ENCODE data around the gene PPP1R7. TPM values are rescaled to one million over a fixed set of nuclear protein-coding genes. Genes with fewer than 3 reads are reported as not detected.

The PPP1R7 gene
- total RNA-seq, 1 donor: 46.7 TPM

DNA sequence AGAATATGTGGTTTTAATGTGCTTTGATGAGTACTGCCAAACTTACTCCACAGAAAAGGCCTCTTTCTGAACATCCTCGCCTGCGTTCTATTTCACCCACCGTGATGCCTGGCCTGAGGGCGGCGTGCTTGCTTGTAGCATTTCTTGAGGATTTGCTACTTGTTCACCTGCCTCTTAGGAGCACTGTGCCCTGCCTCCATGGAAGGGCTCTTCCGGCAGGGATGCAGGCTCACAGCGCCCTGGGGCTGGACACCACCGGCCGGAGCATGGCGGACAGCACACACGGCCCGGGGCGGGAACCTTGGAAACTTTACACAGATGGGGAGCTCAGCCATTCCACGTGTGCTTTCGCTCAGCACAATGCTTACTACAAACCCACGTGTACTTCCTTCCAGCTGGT, 75.3 kb downstream of the PPP1R7 start:
- Histone ChIP-seq H3K4me3 (ENCODE audit: insufficient read depth, low read length) (no peak overlapping the region), H4K20me1 (ENCODE audit: insufficient read depth, low read length) (peaks cover 55% of the 10 kb centered on the region), H3K27me3 (ENCODE audit: insufficient read depth, low read length) (no peaks in the 10 kb centered on the region), H3K79me2 (ENCODE audit: insufficient read depth, low read length) (peaks cover 7% of the 10 kb centered on the region), H3K4me2 (ENCODE audit: insufficient read depth, low read length) (no peak overlapping the region), H3K27ac (ENCODE audit: low read depth, low read length) (no peak overlapping the region), H3K36me3 (ENCODE audit: insufficient read depth, low read length) (peaks cover 50% of the 10 kb centered on the region), H3K9me3 (ENCODE audit: low read depth, low read length) (no peaks in the 10 kb centered on the region), H2AFZ (ENCODE audit: low read length) (no peak overlapping the region), H3K4me1 (ENCODE audit: insufficient read depth, low read length) (peaks cover 15% of the 10 kb centered on the region)
- TF ChIP-seq, protein P1, sequence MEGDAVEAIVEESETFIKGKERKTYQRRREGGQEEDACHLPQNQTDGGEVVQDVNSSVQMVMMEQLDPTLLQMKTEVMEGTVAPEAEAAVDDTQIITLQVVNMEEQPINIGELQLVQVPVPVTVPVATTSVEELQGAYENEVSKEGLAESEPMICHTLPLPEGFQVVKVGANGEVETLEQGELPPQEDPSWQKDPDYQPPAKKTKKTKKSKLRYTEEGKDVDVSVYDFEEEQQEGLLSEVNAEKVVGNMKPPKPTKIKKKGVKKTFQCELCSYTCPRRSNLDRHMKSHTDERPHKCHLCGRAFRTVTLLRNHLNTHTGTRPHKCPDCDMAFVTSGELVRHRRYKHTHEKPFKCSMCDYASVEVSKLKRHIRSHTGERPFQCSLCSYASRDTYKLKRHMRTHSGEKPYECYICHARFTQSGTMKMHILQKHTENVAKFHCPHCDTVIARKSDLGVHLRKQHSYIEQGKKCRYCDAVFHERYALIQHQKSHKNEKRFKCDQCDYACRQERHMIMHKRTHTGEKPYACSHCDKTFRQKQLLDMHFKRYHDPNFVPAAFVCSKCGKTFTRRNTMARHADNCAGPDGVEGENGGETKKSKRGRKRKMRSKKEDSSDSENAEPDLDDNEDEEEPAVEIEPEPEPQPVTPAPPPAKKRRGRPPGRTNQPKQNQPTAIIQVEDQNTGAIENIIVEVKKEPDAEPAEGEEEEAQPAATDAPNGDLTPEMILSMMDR (IDR thresholded peaks at IDR 0.05; ENCODE audit: extremely low read depth, low read depth, low read length): no peak
- DNase-seq (ENCODE audit: insufficient read length, low spot score, missing footprints): peak; percentile 76

DNA sequence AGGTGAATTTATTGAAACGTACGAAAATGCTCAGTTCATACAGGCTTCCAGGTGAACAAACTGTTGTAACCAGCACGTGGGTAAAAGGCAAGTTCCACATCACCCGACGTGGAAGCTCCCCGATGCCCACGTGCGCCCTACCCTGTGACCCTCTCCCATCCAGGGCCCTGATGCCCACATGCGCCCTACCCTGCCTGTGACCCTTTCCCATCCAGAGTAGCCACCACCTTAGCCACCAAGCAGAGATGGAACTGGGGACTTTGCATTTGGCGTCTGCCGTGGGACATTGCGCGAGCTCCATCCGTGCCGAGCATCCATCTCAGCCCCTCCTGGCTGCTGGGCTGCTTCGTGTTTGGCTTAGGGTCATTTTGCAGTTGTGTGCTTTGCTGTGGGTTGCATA, 75.7 kb downstream of the PPP1R7 start:
- peaks cover 55% of the 10 kb centered on the region for H3K36me3 ChIP-seq (ENCODE audit: insufficient read depth, low read length)
- DNase-seq (ENCODE audit: insufficient read length, low spot score, missing footprints): peak; percentile 39
- peaks cover 55% of the 10 kb centered on the region for H4K20me1 ChIP-seq (ENCODE audit: insufficient read depth, low read length)
- H2AFZ ChIP-seq (ENCODE audit: low read length): no peak overlapping the region
- H3K27me3 ChIP-seq (ENCODE audit: insufficient read depth, low read length): no peaks in the 10 kb centered on the region
- H3K4me2 ChIP-seq (ENCODE audit: insufficient read depth, low read length): no peak overlapping the region
- TF ChIP-seq, protein P1 (IDR thresholded peaks at IDR 0.05; ENCODE audit: extremely low read depth, low read depth, low read length): no peak
- H3K79me2 ChIP-seq (ENCODE audit: insufficient read depth, low read length): peaks cover 7% of the 10 kb centered on the region
- no peaks in the 10 kb centered on the region for H3K9me3 ChIP-seq (ENCODE audit: low read depth, low read length)
- no peak overlapping the region for H3K27ac ChIP-seq (ENCODE audit: low read depth, low read length)
- H3K4me3 ChIP-seq (ENCODE audit: insufficient read depth, low read length): no peak overlapping the region
- H3K4me1 ChIP-seq (ENCODE audit: insufficient read depth, low read length): peaks cover 15% of the 10 kb centered on the region

DNA sequence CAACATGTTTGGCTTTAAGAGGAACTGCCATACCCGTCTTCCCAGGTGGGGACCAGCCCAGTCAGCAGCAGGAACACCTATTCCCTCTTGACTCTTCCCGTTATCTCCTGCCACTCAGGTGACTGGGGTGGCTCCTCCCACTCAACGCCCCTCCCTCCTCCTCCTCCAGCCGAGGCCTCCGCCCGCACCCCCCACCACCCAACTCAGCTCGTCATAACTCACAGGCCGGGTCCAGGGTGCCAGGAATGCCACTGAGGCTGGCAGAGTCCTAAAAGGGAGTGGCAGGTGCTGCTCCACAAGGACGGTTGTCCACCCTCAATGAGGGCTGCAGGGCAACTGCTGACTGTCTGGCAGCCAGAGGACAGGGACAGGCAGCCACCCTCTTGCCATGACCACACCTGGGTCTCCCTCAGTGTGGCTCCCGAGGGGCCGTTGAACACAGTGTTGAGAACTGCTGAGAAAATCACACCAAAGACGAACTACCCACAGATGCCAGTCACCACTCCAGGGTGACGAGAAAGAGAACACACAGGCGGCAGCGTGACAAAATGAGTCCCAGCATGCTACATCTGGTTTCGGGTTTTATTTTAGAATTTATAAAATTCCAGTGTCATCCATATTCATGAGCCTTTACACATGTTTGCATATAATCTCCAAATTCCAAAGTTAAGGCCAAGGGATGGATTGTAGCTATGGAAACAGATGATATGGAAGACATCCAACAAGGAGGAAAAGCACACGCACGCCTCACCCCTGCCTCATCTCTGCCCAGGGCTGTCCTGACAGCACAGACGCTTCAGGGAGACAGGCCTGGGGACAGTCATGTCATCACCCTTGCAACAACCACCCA, 76.7 kb downstream of the PPP1R7 start:
- peak; percentile 74 for DNase-seq (ENCODE audit: insufficient read length, low spot score, missing footprints)
- Histone ChIP-seq H3K36me3 (ENCODE audit: insufficient read depth, low read length) (peaks cover 62% of the 10 kb centered on the region), H3K4me1 (ENCODE audit: insufficient read depth, low read length) (peaks cover 15% of the 10 kb centered on the region), H3K4me2 (ENCODE audit: insufficient read depth, low read length) (no peak overlapping the region), H3K27me3 (ENCODE audit: insufficient read depth, low read length) (no peaks in the 10 kb centered on the region), H4K20me1 (ENCODE audit: insufficient read depth, low read length) (peaks cover 63% of the 10 kb centered on the region), H3K4me3 (ENCODE audit: insufficient read depth, low read length) (no peak overlapping the region), H2AFZ (ENCODE audit: low read length) (no peak overlapping the region), H3K27ac (ENCODE audit: low read depth, low read length) (no peak overlapping the region), H3K9me3 (ENCODE audit: low read depth, low read length) (no peaks in the 10 kb centered on the region), H3K79me2 (ENCODE audit: insufficient read depth, low read length) (peaks cover 14% of the 10 kb centered on the region)
- TF ChIP-seq, protein P1 (IDR thresholded peaks at IDR 0.05; ENCODE audit: extremely low read depth, low read depth, low read length): no peak

GRCh38 chr2:241227594-241227993, 77.3 kb downstream of the PPP1R7 start:
- H3K4me1 ChIP-seq (ENCODE audit: insufficient read depth, low read length): peaks cover 15% of the 10 kb centered on the region
- peak; percentile 53 for DNase-seq (ENCODE audit: insufficient read length, low spot score, missing footprints)
- H3K36me3 ChIP-seq (ENCODE audit: insufficient read depth, low read length): peaks cover 64% of the 10 kb centered on the region
- no peak overlapping the region for H3K4me2 ChIP-seq (ENCODE audit: insufficient read depth, low read length)
- H3K79me2 ChIP-seq (ENCODE audit: insufficient read depth, low read length): peaks cover 15% of the 10 kb centered on the region
- H4K20me1 ChIP-seq (ENCODE audit: insufficient read depth, low read length): peaks cover 65% of the 10 kb centered on the region
- H3K27ac ChIP-seq (ENCODE audit: low read depth, low read length): no peak overlapping the region
- H2AFZ ChIP-seq (ENCODE audit: low read length): no peak overlapping the region
- H3K4me3 ChIP-seq (ENCODE audit: insufficient read depth, low read length): no peak overlapping the region
- TF ChIP-seq, protein P1 (IDR thresholded peaks at IDR 0.05; ENCODE audit: extremely low read depth, low read depth, low read length): no peak
- H3K27me3 ChIP-seq (ENCODE audit: insufficient read depth, low read length): no peaks in the 10 kb centered on the region
- no peaks in the 10 kb centered on the region for H3K9me3 ChIP-seq (ENCODE audit: low read depth, low read length)

All from osteoblast (primary cell).